Stimulated activated CD8-positive, alpha-beta memory T cell treated with anti-CD3 and anti-CD28 coated beads, Interleukin-4, amount 100 ng/mL, for 48 hours (primary cell): ENCODE data around the gene NOC2L.

Source experiments
- DNase-seq: peaks from one replicate; pipeline ENCODE4 v3.0.0-alpha.2; 2020

The NOC2L gene

GRCh38 chr1:913491-914130, 45.4 kb downstream of the NOC2L start:
- no peak for DNase-seq

GRCh38 chr1:912740-913301, 46.2 kb downstream of the NOC2L start:
- DNase-seq = no peak

- DNase-seq = no peak
Observed at GRCh38 chr1:911875-912739, 46.9 kb downstream of the NOC2L start.

- DNase-seq = no peak
Observed at GRCh38 chr1:910881-911721, 48.0 kb downstream of the NOC2L start.

GRCh38 chr1:910311-910880, 48.7 kb downstream of the NOC2L start:
- DNase-seq = no peak

- no peak for DNase-seq
Observed at GRCh38 chr1:909861-910310, 49.2 kb downstream of the NOC2L start.

GRCh38 chr1:908661-909060, 50.4 kb downstream of the NOC2L start:
- no peak for DNase-seq

GRCh38 chr1:907611-908451, 51.2 kb downstream of the NOC2L start:
- DNase-seq = no peak

GRCh38 chr1:906600-907420, 52.2 kb downstream of the NOC2L start:
- DNase-seq = peak; percentile 31

- peak; percentile 24 for DNase-seq
Observed at GRCh38 chr1:905811-906599, 53.1 kb downstream of the NOC2L start.

- DNase-seq = peak; percentile 43
Observed at GRCh38 chr1:905071-905749, 53.8 kb downstream of the NOC2L start.

- DNase-seq = peak; percentile 90
Observed at GRCh38 chr1:904310-904950, 54.6 kb downstream of the NOC2L start.

GRCh38 chr1:903721-904271, 55.3 kb downstream of the NOC2L start:
- no peak for DNase-seq

GRCh38 chr1:903305-903704, 55.8 kb downstream of the NOC2L start:
- DNase-seq = no peak

GRCh38 chr1:902802-903201, 56.3 kb downstream of the NOC2L start:
- no peak for DNase-seq

GRCh38 chr1:901108-901859, 57.8 kb downstream of the NOC2L start:
- DNase-seq = no peak

GRCh38 chr1:899636-900317, 59.3 kb downstream of the NOC2L start:
- DNase-seq = no peak
